Measurements from ENCODE around the gene CTNND2.

GRCh38 chr5:10941900-10942299, 962.3 kb downstream of the CTNND2 start:
- TF ChIP-seq CTCF (IDR thresholded peaks at IDR 0.05) (no peak), POLR2A (IDR thresholded peaks at IDR 0.05) (no peak)
